ENCODE measurements around the gene GSPT2.
"Not testable (repeated sequence)": the region's sequence is repeated elsewhere in the genome, so short reads cannot be mapped to it uniquely, and the experiment has no call there.

GSPT2 gene

GRCh38 chrX:51743179-51743957, at the start of gene GSPT2:
Gene GSPT2, plus strand, starts transcription at chrX:51743442. Its CDS starts 185 bp downstream, at chrX:51743627.
- DNase-seq = peak; percentile 39

GRCh38 chrX:51694254-51694653, 49.0 kb upstream of the GSPT2 start:
- DNase-seq = no peak

- DNase-seq = no peak
These were observed 45.8 kb upstream of the GSPT2 start for GRCh38 chrX:51697397-51697796.

- DNase-seq = not testable (repeated sequence)
These were observed 32.7 kb upstream of the GSPT2 start, which contains the start of gene CENPVL1 for GRCh38 chrX:51710277-51711164. Gene CENPVL1, plus strand, starts transcription at chrX:51710512. Its CDS starts 0 bp downstream, at chrX:51710512.

GRCh38 chrX:51712943-51713647, 30.1 kb upstream of the GSPT2 start:
- not testable (repeated sequence) for DNase-seq

GRCh38 chrX:51728202-51728601, 15.0 kb upstream of the GSPT2 start:
- DNase-seq = no peak

- no peak for DNase-seq
These were observed 6.2 kb upstream of the GSPT2 start for GRCh38 chrX:51737091-51737490.

- no peak for DNase-seq
These were observed 656 bp upstream of the GSPT2 start for GRCh38 chrX:51742586-51742985.

- no peak for DNase-seq
These were observed 4.4 kb downstream of the GSPT2 start for GRCh38 chrX:51747671-51748070.

GRCh38 chrX:51759055-51759839, 16.0 kb downstream of the GSPT2 start:
- DNase-seq = no peak

- DNase-seq = no peak
These were observed 17.4 kb downstream of the GSPT2 start for GRCh38 chrX:51760657-51761056.

- no peak for DNase-seq
These were observed 23.3 kb downstream of the GSPT2 start for GRCh38 chrX:51766546-51766945.

- DNase-seq = no peak
These were observed 33.6 kb downstream of the GSPT2 start for GRCh38 chrX:51776851-51777250.

- DNase-seq = no peak
These were observed 36.1 kb downstream of the GSPT2 start for GRCh38 chrX:51779306-51779705.

GRCh38 chrX:51795136-51795535, 51.9 kb downstream of the GSPT2 start:
- DNase-seq = no peak

Measured in activated gamma-delta T cell treated with Interleukin-2 at 50 U/mL for 16 hours (primary cell).